ENCODE data around the gene CNST.
"Not testable (repeated sequence)": the region's sequence is repeated elsewhere in the genome, so short reads cannot be mapped to it uniquely, and the experiment has no call there.

The CNST gene

DNA sequence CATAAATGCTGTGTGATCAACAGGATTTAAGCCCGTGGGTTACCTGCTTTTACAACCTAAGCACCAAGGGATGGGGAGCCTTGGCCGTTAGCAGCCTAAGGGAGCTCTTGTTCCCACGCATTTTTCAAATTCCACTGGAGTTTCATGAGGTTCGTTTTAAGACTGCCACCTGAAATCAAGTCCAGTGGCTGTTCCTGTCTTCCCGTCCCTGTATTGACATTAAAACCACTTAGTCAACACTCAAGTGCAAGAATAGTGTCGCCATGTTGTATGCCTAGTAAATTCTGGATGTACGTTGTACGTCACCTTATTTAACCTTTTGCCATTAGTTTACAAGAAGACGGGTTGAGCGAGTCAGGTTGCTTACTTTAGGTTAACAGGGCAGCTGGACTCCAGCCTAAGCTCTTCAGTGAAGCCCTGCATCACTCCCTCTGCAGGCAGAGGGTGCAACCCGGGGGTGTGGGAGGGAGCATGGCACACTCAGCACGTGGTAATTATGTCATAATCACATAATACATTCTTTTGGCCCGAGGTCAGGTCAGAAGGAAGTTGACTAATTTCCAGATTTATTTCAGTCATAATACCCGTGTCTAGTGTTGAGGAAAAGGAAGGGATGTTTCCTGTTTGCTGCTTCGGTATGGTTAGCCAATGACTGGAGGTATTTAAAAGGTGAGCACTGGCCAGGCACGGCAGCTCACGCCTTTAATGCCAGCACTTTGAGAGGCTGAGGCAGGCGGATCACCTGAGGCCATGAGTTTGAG, 42.5 kb downstream of the CNST start:
- H3K4me3 ChIP-seq (ENCODE audit: low read depth, low read length) = no peak overlapping the region
- DNase-seq (ENCODE audit: low read depth) = peak; percentile 82

DNA sequence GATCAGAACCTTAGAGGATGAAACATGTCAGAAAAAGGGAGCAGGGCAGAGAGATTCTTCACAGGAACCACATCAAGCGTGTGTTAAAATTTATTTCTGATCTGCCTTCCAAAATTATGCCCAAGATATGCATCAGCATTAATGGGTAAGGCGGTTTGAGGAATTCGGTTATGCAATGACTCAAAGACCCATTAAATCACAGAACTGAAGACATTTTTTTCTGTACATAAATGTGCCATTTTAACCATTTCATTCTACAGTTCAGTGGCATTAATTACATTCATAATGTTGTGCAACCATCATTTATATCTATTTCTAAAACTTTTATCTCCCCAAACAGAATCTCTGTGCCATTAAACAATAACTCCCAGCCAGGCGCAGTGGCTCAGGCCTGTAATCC, 43.4 kb downstream of the CNST start:
- no peak overlapping the region for H3K4me3 ChIP-seq (ENCODE audit: low read depth, low read length)
- no peak for DNase-seq (ENCODE audit: low read depth)

DNA sequence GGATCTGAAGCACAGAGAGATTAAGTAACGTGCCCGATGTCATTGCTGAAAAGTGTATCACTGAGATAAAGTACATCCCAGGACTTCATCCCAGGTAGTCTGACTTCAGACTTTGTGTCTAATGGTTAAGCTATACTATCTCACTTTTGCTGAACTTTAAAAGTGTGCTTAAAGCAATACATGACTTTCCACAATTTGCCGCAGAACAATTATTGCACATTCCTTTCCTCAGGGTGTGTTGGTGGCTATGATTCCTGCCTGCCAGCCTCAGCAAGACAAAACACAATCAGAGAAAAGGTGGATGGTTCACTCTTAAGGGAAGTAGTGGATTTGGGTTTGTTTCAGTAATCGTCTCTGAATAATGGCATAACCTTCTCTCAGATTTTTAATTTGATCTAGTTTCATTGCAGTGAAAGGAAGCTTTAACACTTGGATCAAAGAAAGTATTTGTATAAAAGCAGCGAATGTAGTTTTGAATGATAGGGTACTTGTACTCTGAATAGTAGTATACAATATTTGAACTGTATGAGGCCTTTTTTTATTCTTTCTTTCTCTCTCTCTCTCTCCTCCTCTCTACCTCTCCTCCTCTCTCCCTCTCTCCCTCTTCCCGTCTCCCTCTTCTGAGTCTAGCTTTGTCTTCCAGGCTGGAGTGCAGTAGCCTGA, 47.0 kb downstream of the CNST start:
- no peak overlapping the region for H3K4me3 ChIP-seq (ENCODE audit: low read depth, low read length)
- no peak for DNase-seq (ENCODE audit: low read depth)

DNA sequence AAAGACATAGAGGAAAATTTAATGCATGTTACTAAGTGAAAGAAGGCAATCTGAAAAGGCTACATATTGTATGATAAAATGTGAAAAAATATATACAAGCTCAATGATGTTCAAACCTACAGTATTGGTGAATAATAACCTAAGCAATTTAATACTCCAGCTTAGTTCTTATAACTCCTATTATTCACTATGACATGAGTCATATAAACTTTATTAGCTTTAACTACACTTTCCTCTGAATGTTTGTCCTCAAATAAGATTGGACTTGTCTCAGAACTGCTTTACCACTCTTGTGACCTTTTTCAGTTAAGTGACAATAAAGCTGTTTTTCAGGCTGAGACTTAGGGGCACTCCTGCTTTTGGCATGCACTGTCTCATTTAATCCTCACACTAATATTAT, 50.9 kb downstream of the CNST start:
- no peak overlapping the region for H3K4me3 ChIP-seq (ENCODE audit: low read depth, low read length)
- DNase-seq (ENCODE audit: low read depth) = no peak

DNA sequence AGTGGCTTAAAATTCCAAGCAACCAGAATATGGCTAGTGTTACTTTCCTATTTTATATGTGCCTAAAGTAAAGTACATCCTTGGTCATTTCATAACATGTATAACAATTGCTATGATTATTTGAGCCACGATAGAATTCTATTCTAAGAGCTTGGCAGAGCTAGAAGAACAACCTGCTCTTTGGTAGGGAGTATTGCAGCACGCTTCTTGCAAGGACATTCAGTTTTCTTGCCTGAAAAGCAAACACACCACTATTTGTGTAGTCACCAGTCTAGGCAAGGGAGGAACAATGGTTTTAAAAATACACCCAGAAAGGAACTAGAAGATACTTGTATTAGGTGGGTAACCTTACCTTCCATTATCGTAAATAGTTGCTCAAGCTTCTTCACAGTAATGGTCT, 51.5 kb downstream of the CNST start:
- no peak for DNase-seq (ENCODE audit: low read depth)
- no peak overlapping the region for H3K4me3 ChIP-seq (ENCODE audit: low read depth, low read length)

DNA sequence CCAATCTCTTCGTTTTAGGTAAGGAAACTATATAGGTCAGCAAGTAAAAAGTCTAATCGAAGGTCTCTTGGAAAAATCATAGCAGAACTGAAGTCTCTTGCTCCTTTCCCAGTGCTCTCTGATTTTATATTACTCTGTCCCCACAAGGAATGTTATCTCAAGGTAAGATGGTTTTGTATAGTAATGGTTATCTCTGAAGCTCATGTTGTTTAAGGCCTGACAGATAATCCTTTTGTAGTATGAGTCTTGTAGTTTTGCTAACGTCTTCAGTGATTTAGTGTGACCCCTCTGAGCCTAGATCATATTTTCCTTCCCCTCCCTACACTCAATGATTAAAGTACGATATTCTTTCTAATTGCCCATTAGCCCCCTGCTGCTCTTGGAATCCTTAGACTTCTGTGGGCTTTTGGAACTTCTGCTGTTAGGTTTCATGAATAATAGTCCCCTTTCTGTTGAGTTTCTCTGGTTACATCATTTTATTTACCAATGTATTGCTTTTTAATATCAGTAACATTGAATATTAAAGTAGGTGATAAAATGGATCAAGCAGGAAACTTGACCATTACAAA, 52.1 kb downstream of the CNST start:
- DNase-seq (ENCODE audit: low read depth) = no peak
- H3K4me3 ChIP-seq (ENCODE audit: low read depth, low read length) = no peak overlapping the region

DNA sequence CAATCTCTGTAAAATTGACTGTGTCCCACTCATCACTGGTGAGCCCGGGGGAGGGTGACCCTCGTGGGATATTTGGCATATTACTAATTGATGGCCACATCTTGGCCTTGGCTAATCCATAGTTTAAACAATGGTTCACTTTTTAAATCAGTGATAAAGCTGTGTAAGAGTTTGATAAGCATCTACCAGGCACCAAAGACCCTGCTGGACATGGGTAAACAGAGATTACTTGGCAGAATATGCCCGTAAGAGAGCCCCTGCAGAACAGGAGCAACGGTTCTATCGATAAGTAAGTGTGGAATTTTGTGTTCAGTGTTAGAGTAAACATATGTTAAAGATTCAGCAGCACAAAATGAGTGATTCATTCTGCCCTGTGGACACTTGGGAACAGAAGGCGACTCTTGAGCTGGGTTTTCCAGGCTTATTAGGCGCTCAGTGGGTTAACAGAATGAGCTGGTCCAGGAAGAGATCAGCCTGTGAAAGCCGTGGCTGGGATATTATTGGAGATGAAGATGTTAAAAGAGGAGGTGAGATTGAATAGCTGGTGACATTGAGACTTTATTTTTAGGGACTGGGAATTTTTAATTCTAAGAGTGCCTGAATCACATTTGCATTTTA, 55.9 kb downstream of the CNST start:
- no peak overlapping the region for H3K4me3 ChIP-seq (ENCODE audit: low read depth, low read length)
- peak; percentile 20 for DNase-seq (ENCODE audit: low read depth)

DNA sequence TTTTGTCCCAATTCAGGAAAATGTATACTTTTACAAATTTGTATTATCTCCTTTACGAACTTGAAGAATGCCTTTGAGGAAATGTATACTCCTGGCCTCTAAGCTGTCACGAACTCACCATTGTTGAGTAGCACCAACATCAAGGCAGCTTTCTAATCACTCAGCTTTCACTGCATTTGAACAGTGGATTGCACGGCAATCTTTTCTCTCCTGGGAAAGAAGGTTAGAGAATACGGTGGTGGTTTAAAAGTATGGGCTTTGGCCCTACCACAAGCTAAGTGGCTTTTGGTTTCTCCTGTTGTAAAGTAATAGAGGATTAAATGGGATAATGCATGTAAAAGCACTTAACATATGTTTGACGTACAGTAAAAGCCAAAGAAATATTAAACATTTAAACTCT, 57.8 kb downstream of the CNST start:
- H3K4me3 ChIP-seq (ENCODE audit: low read depth, low read length) = no peak overlapping the region
- DNase-seq (ENCODE audit: low read depth) = no peak

DNA sequence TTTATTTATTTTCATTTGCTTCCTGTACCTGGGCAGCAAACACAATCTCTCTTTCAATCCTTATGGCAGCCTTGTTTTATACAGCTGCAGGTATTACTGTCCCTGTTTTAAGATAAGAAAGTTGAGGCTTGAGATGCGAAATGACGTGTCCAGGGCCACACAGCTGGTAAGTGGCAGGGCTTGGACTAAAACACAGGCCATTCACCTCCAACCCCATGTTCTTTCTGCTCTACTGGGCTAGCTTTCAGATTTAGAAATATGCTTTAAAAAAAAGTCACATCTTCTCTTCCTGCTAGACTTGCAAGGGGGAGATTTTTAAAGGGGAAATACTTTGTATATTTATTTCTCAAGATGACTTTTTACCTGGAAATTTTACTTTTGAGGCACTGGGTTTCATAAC, 62.8 kb downstream of the CNST start:
- no peak for DNase-seq (ENCODE audit: low read depth)
- no peak overlapping the region for H3K4me3 ChIP-seq (ENCODE audit: low read depth, low read length)

DNA sequence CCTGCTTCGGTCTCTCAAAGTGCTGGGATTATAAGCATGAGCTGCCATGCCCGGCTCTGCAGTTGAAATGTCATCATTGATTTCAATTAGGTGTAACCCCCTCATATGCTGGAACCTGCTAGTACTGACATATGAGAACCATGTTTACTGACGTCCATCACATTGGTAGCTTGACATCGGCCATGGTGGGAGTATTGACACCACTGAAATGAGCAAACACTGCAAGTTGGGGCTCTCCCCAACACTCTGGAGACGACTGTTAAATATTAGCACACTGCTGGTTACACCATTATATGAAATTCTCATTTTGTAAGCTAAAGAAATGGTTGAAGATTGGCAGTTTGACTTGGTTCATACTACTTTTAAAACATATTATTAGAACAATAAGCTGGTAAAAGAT, 63.7 kb downstream of the CNST start:
- H3K4me3 ChIP-seq (ENCODE audit: low read depth, low read length) = no peak overlapping the region
- no peak for DNase-seq (ENCODE audit: low read depth)

DNA sequence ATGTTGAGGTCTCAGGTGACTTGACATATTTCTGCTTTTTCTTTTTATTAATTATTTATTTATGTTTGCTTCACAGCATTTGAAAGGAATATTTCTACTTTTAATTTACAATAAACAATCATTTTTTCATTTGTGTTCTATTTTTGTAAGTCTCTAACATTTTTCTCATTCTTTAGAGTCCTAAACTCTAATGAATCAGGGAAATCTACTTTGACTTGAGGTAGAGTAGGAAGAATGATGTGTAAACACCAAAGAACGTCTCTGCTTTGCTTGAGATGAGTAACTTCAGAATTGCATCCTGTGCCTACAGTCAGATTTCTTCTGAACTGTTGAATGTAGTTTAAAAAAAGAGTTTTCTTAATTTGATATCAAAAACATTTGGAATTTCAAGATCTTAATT, 65.2 kb downstream of the CNST start:
- peak; percentile 25 for DNase-seq (ENCODE audit: low read depth)
- no peak overlapping the region for H3K4me3 ChIP-seq (ENCODE audit: low read depth, low read length)

DNA sequence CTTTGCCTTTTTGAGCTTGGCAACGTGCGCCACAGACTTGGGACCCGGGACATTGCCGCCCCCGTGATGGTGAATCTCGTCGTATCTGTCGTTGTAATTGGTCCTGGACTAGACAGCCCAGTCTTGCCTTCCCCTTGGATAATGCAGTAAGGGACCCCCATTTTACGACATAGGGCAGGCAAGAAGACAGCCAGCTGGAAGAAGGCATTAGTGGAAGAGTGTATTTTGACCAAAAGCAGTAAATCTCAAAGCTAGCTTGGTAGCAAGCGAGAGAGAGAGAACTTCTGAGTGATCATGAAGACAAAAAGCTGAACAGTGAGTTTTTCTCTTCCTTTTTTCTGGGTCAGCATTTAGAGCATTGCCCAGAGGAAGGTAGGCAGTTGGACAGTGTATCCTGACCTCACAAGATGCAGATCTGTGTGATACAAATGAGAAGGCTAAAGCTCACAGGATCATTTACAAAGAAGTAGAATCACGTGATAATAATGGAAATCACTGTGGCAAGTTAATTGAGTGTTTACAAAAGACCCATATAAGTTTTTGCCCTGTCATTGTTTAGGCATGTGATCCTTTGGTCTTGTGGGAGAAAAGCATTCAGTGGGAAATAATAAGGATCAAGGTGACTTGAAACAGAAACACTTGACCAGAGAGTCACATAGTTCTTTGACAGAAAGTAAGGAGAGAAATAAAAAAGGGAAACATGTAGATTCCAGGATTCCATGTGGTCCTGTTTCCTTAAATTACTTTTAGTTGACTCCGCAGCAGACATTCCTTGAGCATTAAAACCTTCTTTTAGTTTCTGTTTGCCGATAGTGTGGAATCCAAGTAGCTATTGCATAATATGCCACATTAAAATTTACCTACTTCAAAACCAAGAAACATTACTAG, 66.3 kb downstream of the CNST start:
- peak; percentile 38 for DNase-seq (ENCODE audit: low read depth)
- no peak overlapping the region for H3K4me3 ChIP-seq (ENCODE audit: low read depth, low read length)

DNA sequence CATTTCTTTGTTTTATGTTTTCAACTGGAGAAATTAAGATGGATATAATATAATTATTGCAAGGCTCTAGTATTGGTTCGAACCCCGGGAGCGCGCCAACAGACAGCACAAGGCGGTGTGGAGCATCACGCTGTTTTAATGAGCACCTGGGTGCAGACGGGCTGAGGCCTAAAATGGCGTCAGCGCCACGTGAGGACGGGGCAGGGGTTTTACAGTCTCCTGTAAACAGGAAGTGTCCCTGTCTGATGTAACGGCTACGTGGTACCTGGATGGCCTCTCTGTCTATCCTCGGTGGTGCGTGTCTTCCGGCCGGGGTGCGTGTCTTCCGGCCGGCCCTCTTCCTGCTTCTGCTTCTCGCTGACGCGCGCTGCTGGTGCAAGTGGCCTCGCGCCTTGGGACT, 68.4 kb downstream of the CNST start:
- not testable (repeated sequence) for H3K4me3 ChIP-seq (ENCODE audit: low read depth, low read length); DNase-seq (ENCODE audit: low read depth)

DNA sequence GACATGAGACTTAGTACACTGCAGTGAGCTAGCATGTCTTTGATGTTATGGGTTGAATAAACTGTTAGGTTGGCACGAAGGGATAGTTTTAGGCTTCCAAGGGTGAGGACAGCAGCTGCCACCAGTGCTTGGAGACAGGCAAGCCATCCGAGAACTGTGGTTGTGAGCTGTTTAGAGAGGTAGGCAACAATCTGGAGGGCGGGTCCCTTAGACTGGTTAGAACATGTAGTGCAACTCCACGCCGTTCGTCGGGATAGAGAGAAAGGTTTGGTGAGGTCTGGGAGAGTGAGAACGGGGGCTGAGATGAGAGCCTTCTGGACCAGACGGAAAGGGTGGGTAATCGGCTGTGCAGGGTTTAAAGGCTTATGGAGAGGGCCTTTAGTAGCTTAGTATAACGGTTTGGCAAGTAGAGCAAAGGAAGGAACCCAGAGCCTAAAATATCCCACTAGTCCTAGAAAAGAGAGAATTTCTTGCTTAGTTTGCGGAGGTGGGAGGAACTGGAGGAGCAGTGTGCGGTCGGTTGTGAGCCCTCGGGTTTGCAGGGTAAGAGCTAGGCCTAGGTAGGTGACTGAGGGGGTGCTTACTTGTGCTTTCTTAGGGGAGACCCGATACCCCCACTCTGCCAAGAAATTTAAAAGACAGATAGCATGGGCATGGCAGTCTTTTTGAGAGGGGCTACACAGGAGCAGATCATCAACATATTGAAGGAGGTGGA, 72.8 kb downstream of the CNST start:
- H3K4me3 ChIP-seq (ENCODE audit: low read depth, low read length) = no peak overlapping the region
- DNase-seq (ENCODE audit: low read depth) = no peak

DNA sequence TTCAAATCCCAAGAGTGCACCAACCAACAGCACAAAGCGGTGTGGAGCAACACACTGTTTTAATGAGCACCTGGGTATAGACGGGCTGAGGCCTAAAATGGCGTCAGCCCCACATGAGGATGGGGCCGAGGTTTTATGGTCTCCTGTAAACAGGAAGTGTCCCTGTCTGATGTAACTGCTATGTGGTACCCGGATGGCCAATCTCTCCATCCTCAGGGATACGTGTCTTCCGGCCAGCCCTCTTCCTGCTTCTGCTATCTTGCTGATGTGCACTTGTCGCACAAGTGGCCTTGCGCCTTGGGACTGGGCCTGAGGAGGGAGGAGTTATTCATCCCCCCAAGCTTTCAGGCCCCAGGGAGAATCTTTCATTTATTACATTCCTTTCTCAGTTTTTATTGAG, 73.5 kb downstream of the CNST start:
- no peak overlapping the region for H3K4me3 ChIP-seq (ENCODE audit: low read depth, low read length)
- DNase-seq (ENCODE audit: low read depth) = no peak

DNA sequence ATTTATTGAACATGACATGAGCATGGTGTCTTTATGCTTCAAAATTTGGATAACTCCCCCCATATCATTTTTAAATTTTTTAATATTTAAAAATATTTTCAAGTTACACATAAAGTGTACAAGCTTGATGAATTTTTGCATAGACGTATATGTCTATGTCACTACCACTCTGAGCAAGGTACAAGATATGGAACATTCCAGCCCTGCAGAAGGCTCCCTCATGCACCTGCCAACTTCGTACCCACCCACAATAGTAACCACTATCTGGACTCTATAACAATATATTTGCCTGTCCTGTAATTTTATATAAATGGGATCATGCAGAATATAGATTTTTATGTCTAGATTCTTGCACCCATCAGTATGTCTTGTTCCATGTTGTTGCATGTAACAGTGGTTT, 74.5 kb downstream of the CNST start:
- no peak overlapping the region for H3K4me3 ChIP-seq (ENCODE audit: low read depth, low read length)
- no peak for DNase-seq (ENCODE audit: low read depth)

DNA sequence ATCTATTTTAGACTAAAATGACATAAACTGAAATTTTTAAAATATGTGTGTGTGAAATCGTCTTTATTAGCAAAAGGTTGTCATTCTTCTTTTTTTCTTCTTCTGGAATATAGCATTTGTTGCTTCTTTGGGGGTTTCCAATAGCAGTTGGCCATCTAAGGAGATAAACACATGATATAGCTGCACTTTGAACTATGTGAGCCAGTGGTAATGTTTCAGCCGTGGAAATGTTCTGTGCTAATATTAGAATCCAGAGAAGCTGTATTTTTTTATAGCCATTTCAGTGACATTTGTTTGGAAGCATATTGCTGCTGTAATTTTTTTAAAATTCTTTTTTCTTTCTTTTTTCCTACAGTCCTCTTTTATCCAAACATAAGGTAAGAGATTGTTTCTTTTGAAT, 75.1 kb downstream of the CNST start:
- no peak overlapping the region for H3K4me3 ChIP-seq (ENCODE audit: low read depth, low read length)
- DNase-seq (ENCODE audit: low read depth) = no peak

DNA sequence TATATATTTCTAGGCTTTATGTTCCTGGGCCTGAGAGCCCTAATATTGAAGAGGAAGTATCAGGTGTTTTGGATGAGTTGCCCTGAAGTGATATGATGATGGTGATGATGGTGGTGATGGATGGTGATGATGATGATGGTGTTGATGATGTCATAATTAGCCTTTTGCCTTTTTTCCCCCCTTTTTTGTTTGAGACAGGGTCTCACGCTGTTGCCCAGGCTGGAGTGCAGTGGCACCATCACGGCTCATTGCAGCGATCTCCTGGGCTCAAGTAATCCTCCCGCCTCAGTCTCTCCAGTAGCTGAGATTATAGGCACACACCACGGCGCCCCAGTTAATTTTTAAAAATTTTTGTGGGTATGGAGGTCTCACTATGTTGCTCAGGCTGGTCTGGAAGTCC, 76.5 kb downstream of the CNST start:
- DNase-seq (ENCODE audit: low read depth) = no peak
- H3K4me3 ChIP-seq (ENCODE audit: low read depth, low read length) = no peak overlapping the region

DNA sequence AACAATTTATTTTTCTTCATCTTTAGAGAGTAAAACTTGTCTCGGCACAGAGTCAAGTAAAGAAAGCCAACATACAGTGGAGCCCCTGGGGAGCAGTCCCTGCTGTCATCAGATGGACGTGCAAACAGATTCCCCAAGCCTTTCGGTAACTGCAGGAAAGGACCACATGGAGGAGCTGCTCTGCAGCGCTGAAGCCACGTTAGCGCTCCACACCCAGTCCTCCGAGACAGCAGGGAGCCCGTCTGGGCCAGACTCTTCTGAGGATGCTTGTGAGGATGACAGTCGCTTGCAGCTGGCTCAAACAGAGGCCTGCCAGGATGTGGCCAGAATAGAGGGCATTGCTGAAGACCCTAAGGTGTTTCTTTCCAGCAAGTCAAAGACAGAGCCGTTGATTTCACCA, 80.9 kb downstream of the CNST start:
- peak; percentile 43 for DNase-seq (ENCODE audit: low read depth)
- H3K4me3 ChIP-seq (ENCODE audit: low read depth, low read length) = peak overlapping the region; percentile 8

Data from skeletal muscle cell (primary cell).